Activated CD8-positive, alpha-beta memory T cell treated with anti-CD3 and anti-CD28 coated beads, Interleukin-2, amount 50 U/mL, for 1 hour (primary cell): ENCODE results near the gene DNAAF5.

Source experiments
- DNase-seq: peaks from one replicate; pipeline ENCODE4 v3.0.0-alpha.2; 2020; ENCODE audit errors: extremely low read depth

Gene DNAAF5

GRCh38 chr7:834277-834676 lies 107.8 kb downstream of the DNAAF5 start:
- no peak for DNase-seq

GRCh38 chr7:835021-835420 lies 108.5 kb downstream of the DNAAF5 start:
- no peak for DNase-seq

GRCh38 chr7:835485-836401 lies 109.2 kb downstream of the DNAAF5 start:
- DNase-seq, result no peak
